Keratinocyte (primary cell): ENCODE results near the gene C10orf95. TPM values are rescaled to one million over a fixed set of nuclear protein-coding genes. Genes with fewer than 3 reads are reported as not detected.

ENCODE experiments used
- DNase-seq: peaks from one replicate; pipeline ENCODE4 v3.0.0-alpha.2; 2011; ENCODE audit warnings: low read depth, missing footprints, low spot score
- FAIRE-seq: peaks from 2 replicates; lab custom pipeline; 2011; peaks lifted over from hg19 to GRCh38; lab: Jason Lieb, UNC
- H2AFZ ChIP-seq: 2 replicates; pipeline ENCODE4 v1.6.0; 2012; ENCODE audit warnings: low read length, control low read depth, inconsistent platforms; ENCODE audit not compliant: control insufficient read depth
- H3K27ac ChIP-seq: 2 replicates; pipeline ENCODE4 v1.5.1; 2011; ENCODE audit warnings: low read length; ENCODE audit not compliant: control insufficient read depth, insufficient read depth
- H3K27me3 ChIP-seq: 3 replicates; pipeline ENCODE4 v1.6.0; 2011; ENCODE audit warnings: low read length; ENCODE audit not compliant: control insufficient read depth, insufficient read depth; ENCODE audit errors: extremely low read depth
- H3K36me3 ChIP-seq, 2 experiments: 2 replicates in 1 of 2; 3 replicates in 1 of 2; pipeline ENCODE4 v1.5.1; 2011; ENCODE audit warnings: low read length in 2 of 2, mild to moderate bottlenecking in 1 of 2; ENCODE audit not compliant: control insufficient read depth in 2 of 2, insufficient read depth in 2 of 2; ENCODE audit errors: extremely low read depth in 1 of 2
- H3K4me1 ChIP-seq: 3 replicates; pipeline ENCODE4 v1.5.1; 2011; ENCODE audit warnings: low read length; ENCODE audit not compliant: control insufficient read depth, insufficient read depth; ENCODE audit errors: extremely low read depth
- H3K4me2 ChIP-seq: 3 replicates; pipeline ENCODE4 v1.6.0; 2011; ENCODE audit warnings: low read depth, low read length; ENCODE audit not compliant: control insufficient read depth, insufficient read depth; ENCODE audit errors: extremely low read depth
- H3K4me3 ChIP-seq, 3 experiments: fragments of 200-600 bp in 1 of 3; sonication (generic) in 1 of 3; 2 replicates in 2 of 3; 3 replicates in 1 of 3; pipeline ENCODE4 v1.5.1; 2011 to 2016; ENCODE audit warnings: low read length in 3 of 3, mild to moderate bottlenecking in 3 of 3, control low read depth in 2 of 3, inconsistent platforms in 1 of 3, low read depth in 1 of 3, mixed read lengths in 1 of 3, mixed run types in 1 of 3, moderate library complexity in 1 of 3; ENCODE audit not compliant: control insufficient read depth in 2 of 3, insufficient read depth in 2 of 3; ENCODE audit errors: extremely low read depth in 1 of 3
- H3K79me2 ChIP-seq: 2 replicates; pipeline ENCODE4 v1.6.0; 2012; ENCODE audit warnings: low read length; ENCODE audit not compliant: control insufficient read depth, insufficient read depth
- H3K9ac ChIP-seq: 3 replicates; pipeline ENCODE4 v1.6.0; 2011; ENCODE audit warnings: low read length; ENCODE audit not compliant: control insufficient read depth, insufficient read depth; ENCODE audit errors: extremely low read depth
- H3K9me1 ChIP-seq: 3 replicates; pipeline ENCODE4 v1.6.0; 2011; ENCODE audit warnings: low read length; ENCODE audit not compliant: control insufficient read depth, insufficient read depth; ENCODE audit errors: extremely low read depth
- H3K9me3 ChIP-seq: 2 replicates; pipeline ENCODE4 v1.5.1; 2012; ENCODE audit warnings: low read depth, low read length; ENCODE audit not compliant: control insufficient read depth
- H4K20me1 ChIP-seq: 3 replicates; pipeline ENCODE4 v1.6.0; 2011; ENCODE audit warnings: low read length; ENCODE audit not compliant: control insufficient read depth, insufficient read depth; ENCODE audit errors: extremely low read depth
- CTCF ChIP-seq, 3 experiments: IDR thresholded peaks in 1 of 3; conservative IDR thresholded peaks in 1 of 3; optimal IDR thresholded peaks in 1 of 3; 2 replicates in 2 of 3; 3 replicates in 1 of 3; pipeline versions ENCODE3 to v1.5.1; 2011; ENCODE audit warnings: low read length in 3 of 3, mild to moderate bottlenecking in 3 of 3, moderate library complexity in 2 of 3, control low read depth in 1 of 3, inconsistent platforms in 1 of 3; ENCODE audit not compliant: insufficient read depth in 2 of 3; ENCODE audit errors: extremely low read depth in 1 of 3
- EZH2 ChIP-seq: IDR thresholded peaks from one replicate; pipeline ENCODE4 v1.6.1; 2012; ENCODE audit warnings: inconsistent platforms, mild to moderate bottlenecking, low read length, moderate library complexity
- dilution Hi-C: fragments of 300-500 bp; cut with MboI; formaldehyde crosslinking; loops from one replicate; pipeline ENCODE4 v1.7.0; 2020; ENCODE audit warnings: low sequenced_read_pairs; ENCODE audit not compliant: extremely low pct_ligation_motif_present
- polyA plus RNA-seq, 5 experiments: library from polyadenylated mRNA; depleted of rRNA in 3 of 5; stranded (reverse) in 3 of 5; stranded (forward) in 1 of 5; unstranded in 1 of 5; fragments of >200 nt; gene quantifications; 1 replicate in 1 of 5; 2 replicates in 3 of 5; 3 replicates in 1 of 5; pipeline versions ENCODE4 v1.2.1 to v1.2.3, GENCODE V29; 2011 to 2012; ENCODE audit warnings: missing spikeins in 2 of 5, low read depth in 1 of 5, low replicate concordance in 1 of 5

The C10orf95 gene
- polyA plus RNA-seq, 1 donor (not counting 4 experiments of a cell fraction or from before 2014, with no cell fraction given): 0.63 TPM

GRCh38 chr10:102408131-102408727, 43.1 kb downstream of the C10orf95 start:
- FAIRE-seq: no peak
- Histone ChIP-seq H4K20me1 (no peaks in the 10 kb centered on the region), H3K27me3 (peaks cover 57% of the 10 kb centered on the region), H3K79me2 (no peaks in the 10 kb centered on the region), H3K4me1 (peaks cover 11% of the 10 kb centered on the region), H3K9me1 (no peaks in the 10 kb centered on the region), H3K27ac (no peak overlapping the region), H3K4me2 (no peak overlapping the region), H3K36me3 (peaks cover 0 to 6% of the 10 kb centered on the region in 2 experiments), H3K4me3 (peak overlapping the region in 1 of 3 experiments; percentile 27), H3K9ac (no peak overlapping the region), H2AFZ (no peak overlapping the region), H3K9me3 (no peaks in the 10 kb centered on the region)
- DNase-seq: no peak
- dilution Hi-C loops: no loop called here
- TF ChIP-seq EZH2: peak; percentile 77
- no peak for TF ChIP-seq CTCF (optimal IDR thresholded peaks at IDR 0.05 in 1 of 3, IDR thresholded peaks at IDR 0.05 in 1 of 3, conservative IDR thresholded peaks at IDR 0.05 in 1 of 3; ENCODE audit: extremely low read depth in 1 of 3, insufficient read depth in 2 of 3, low read length in 3 of 3)

GRCh38 chr10:102407425-102408130, 43.8 kb downstream of the C10orf95 start:
- Histone ChIP-seq H3K9me3 (no peaks in the 10 kb centered on the region), H2AFZ (no peak overlapping the region), H3K4me2 (no peak overlapping the region), H3K9ac (no peak overlapping the region), H3K4me1 (peaks cover 11% of the 10 kb centered on the region), H3K27me3 (peaks cover 52% of the 10 kb centered on the region), H3K36me3 (peaks cover 0 to 7% of the 10 kb centered on the region in 2 experiments), H3K4me3 (no peak overlapping the region), H3K27ac (no peak overlapping the region), H3K79me2 (no peaks in the 10 kb centered on the region), H4K20me1 (no peaks in the 10 kb centered on the region), H3K9me1 (no peaks in the 10 kb centered on the region)
- DNase-seq (no peak), FAIRE-seq (peak; percentile 59)
- dilution Hi-C loops: no loop called here
- TF ChIP-seq CTCF (optimal IDR thresholded peaks at IDR 0.05 in 1 of 3, IDR thresholded peaks at IDR 0.05 in 1 of 3, conservative IDR thresholded peaks at IDR 0.05 in 1 of 3; ENCODE audit: extremely low read depth in 1 of 3, insufficient read depth in 2 of 3, low read length in 3 of 3) (no peak), EZH2 (no peak)
